ENCODE results near the gene MYO5A.
A peak's percentile ranks its signal among the peaks of the same experiment; 100 is the strongest.

The MYO5A gene

GRCh38 chr15:52359722-52360121 lies 169.0 kb downstream of the MYO5A start:
- no peak for DNase-seq

GRCh38 chr15:52357949-52358348 lies 170.7 kb downstream of the MYO5A start:
- DNase-seq: no peak

GRCh38 chr15:52352086-52352485 lies 176.6 kb downstream of the MYO5A start:
- DNase-seq: no peak

- DNase-seq: no peak
Observed at GRCh38 chr15:52351206-52351908, 177.3 kb downstream of the MYO5A start.

- no peak for DNase-seq
Observed at GRCh38 chr15:52350423-52350822, 178.3 kb downstream of the MYO5A start.

DNA sequence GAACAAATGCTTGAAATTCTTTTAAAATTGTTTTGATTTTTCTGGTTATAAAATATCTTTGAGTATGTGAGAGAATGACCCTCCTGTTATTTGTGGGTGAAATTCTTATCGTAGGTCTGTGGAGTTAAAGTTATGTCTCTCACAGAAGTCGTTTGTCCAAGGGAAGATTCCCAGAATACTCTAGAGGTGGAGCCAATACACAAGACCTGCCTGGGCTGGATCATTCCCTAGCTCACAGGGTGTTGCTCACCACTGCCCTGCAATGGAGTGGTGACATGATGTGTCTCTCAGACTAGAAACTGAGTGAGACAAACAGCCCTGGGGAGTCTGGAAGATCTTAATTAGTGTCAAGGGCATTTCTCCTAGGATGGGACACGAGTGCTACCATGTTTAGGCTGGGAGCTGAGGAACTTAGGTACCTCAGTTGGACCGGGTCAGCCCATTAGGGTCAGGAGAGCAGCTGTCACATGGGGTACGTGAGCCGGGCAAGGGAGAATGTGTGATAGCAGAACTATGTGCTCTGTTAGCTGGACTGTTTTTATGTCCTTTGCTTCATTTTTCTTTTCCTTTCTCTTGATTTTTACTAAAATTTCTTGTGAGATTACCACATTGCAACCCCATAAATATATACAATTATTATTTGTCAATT lies 179.5 kb downstream of the MYO5A start:
- no peak for DNase-seq

- no peak for DNase-seq
Observed at GRCh38 chr15:52348056-52348745, 180.5 kb downstream of the MYO5A start.

DNA sequence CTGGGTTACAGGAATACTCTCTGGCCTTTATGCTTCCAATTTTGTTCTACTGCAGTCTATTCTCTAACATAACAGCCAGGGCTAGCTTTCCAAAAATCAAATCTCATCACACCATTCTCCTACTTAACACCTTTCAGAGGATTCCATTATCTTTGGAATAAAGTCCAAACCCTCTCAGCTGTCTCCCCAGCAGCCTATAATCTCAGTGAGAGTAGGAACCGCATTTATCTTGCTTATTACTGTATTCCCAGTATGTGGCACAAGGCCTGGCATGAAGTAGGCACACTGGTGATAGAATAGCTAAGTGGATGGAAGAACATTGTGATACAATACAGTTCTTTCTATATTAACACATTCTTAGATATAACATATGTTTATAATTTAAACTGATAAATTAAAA lies 184.1 kb downstream of the MYO5A start:
- DNase-seq: no peak

DNA sequence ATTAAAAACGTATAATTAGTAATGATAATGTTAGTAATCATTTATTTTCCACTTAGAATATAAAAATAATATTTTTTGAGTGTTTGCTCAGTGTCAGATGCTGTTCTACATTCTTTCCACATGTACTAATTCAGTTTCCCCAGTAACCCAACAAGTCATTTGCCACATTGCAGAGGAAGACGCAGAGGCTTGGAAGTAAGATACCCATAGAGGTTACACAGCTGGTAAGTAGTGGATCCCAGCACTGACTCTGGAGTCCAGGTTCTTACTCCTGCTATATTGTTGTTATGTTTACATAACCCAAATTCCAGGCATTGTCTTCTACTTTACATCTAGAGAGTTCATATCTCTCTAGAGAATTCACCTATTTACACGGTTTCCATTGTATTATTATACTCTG lies 184.8 kb downstream of the MYO5A start:
- DNase-seq: no peak

DNA sequence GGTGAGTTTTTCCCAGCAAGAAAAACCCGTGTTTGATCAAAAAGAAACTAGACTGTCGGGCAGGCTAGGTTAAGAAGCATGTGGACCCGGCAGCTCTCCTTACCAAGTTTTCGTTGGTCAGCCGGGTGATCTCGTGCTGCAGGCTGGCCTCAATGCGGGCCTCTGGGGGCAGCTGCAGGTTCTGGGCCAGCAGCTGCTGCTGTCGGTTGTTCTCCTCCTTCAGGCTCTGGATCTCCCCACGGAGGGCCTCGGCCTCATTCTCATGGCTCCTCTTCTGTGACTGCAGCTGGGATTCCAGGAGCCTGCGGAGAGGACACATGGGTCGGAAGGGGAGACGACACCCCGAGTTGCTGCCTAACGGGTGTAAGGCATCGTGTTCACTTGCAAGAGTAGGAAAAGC lies 188.6 kb downstream of the MYO5A start:
- DNase-seq: no peak

GRCh38 chr15:52338891-52339290 lies 189.8 kb downstream of the MYO5A start:
- no peak for DNase-seq

- no peak for DNase-seq
Observed at GRCh38 chr15:52338058-52338457, 190.6 kb downstream of the MYO5A start.

GRCh38 chr15:52337198-52337853 lies 191.4 kb downstream of the MYO5A start:
- no peak for DNase-seq

- peak; percentile 3 for DNase-seq
Observed at GRCh38 chr15:52336529-52336928, 192.2 kb downstream of the MYO5A start.

DNA sequence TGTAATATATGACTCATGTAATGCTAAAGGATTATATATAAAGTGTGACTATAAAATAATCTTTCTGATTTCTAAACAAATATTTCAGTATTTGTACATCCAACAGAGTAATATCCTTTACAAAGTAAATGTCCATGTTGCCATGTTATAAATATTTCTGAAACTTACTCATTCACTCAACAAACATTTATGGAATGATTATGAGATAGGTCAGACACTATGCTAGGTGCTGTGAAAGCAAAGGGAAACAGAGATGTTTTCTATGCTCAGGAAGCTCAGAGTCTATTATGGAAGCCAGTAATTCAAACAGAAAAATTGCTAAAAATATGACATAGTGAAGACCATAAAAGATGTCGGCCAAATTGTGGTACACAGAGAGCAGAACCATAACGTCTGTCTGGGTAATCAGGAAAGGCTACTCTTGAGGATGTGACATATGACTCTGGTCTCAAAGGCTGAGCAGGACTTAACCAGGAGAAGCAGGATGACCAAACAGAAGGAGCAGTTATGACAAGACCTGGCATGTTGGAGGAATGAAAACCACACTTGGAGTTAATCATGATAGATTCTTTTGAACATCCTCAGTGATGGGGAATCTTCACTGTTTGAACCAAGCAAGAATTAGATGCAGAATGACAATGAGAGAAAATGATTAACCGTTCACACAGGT lies 194.1 kb downstream of the MYO5A start:
- no peak for DNase-seq

DNA sequence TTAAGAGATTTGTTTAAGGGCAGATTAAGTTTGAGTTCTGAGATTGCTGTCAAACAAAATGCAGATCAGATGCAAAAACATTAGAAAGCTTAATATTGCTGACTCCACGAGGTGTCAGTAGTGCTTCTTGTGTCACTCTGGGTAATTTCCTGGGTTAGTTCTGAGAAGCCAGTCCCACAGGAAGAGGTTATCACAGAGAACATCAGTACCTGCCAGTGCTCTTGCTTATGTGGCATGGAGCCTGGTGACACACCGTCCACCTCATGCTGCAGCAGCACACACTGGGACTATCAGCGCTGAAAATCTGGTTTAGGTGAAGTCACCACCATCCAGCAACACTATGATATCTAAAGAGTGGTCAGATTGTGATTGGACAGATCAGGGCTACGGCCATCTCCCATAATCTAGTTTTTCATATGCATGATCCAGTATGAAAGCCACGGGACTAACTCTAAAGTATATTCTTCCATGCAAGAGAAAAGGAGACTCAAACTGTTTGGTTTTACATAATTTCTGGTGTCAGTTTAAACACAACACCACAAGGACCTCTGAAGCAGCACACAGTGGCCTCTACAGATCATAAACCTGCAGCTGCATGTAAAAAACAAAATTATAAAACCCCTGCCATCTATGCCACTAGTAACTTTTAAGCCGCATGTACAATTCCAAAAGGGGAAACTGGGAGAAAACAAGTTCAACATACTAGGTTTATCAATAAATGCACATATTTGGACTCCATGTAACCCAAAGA lies 197.0 kb downstream of the MYO5A start:
- DNase-seq: no peak

- no peak for DNase-seq
Observed at GRCh38 chr15:52329987-52330386, 198.7 kb downstream of the MYO5A start.

- no peak for DNase-seq
Observed at GRCh38 chr15:52329150-52329549, 199.5 kb downstream of the MYO5A start.

DNA sequence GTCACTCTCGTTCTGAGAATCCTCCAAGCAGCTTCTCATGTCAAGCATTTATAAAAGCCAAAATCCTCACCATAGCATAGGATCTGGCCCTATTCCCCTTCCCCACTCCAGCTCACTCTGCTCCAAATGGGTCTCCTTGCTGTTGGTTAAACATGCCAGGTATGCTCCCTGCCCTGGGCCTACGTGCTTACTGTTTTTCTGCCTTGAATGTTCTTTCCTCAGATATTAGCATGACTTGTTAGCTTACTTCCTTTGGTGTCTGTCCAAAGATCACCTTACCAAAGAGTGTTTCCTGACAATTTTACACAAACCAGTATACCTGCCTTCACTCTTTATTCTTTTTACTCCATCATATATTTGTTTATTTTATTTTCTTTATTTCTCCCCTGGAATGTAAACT lies 200.0 kb downstream of the MYO5A start:
- DNase-seq: no peak

DNA sequence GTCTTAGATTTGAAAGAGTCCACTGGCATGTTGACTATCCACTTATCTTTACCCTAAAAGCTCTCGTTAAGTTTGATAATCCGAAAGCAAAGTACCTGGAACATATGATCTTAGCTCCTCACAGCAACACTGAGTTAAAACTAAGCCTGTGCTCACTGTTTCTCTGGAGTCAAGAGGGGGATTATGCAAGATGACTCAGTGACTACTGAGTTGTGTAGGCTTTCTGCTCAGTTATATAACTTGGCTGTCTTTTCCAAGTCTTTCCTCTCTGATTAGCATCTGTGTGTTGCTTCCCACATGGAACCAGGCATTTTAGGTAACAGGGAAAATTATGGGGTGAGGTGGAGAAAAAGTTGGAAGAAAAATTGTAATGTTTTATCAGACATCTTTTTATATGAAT lies 201.9 kb downstream of the MYO5A start:
- no peak for DNase-seq

DNA sequence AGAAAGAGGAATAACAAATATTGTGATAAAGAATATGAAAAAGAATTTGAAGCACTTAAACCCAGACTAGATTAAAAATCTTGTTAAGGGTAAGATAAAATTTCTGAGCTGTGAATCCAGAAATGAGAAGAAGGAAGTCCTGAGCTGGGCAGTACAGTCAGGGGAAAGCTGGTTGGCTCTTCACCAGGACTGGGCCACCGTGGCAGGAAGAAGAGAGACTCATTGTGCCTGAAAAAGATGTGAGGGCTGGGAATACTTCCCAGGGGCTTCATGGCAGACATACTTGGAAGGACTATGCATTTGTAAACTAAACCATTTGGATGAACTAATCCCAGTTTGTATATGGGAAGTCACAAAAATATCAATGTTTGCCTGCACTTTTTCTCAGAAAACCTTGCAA lies 204.6 kb downstream of the MYO5A start:
- no peak for DNase-seq

- DNase-seq: no peak
Observed at GRCh38 chr15:52318729-52319500, 209.8 kb downstream of the MYO5A start.

Measured in DMS153 (cell line).